T-helper 22 cell (primary cell): Measurements from ENCODE around the gene MAGEA8.
"Not testable (repeated sequence)": the region's sequence is repeated elsewhere in the genome, so short reads cannot be mapped to it uniquely, and the experiment has no call there.

Source experiments
- DNase-seq: peaks from one replicate; pipeline ENCODE4 v3.0.0-alpha.2; 2020; ENCODE audit warnings: low read depth

Gene MAGEA8

GRCh38 chrX:149903889-149904748 lies 23.1 kb downstream of the MAGEA8 start:
- DNase-seq, result no peak

- DNase-seq, result no peak
Measured at GRCh38 chrX:149908308-149908707, 27.3 kb downstream of the MAGEA8 start.

- DNase-seq, result no peak
Measured at GRCh38 chrX:149908727-149909126, 27.7 kb downstream of the MAGEA8 start.

- DNase-seq, result no peak
Measured at GRCh38 chrX:149909324-149910177, 28.6 kb downstream of the MAGEA8 start.

- DNase-seq, result no peak
Measured at GRCh38 chrX:149910178-149910695, 29.3 kb downstream of the MAGEA8 start.

GRCh38 chrX:149916745-149917392 lies 35.9 kb downstream of the MAGEA8 start:
- DNase-seq, result no peak

- DNase-seq, result not testable (repeated sequence)
Measured at GRCh38 chrX:149923836-149924235, 42.9 kb downstream of the MAGEA8 start.

- not testable (repeated sequence) for DNase-seq
Measured at GRCh38 chrX:149924434-149924833, 43.5 kb downstream of the MAGEA8 start.

GRCh38 chrX:149927245-149927963 lies 46.4 kb downstream of the MAGEA8 start:
- not testable (repeated sequence) for DNase-seq

- DNase-seq, result not testable (repeated sequence)
Measured at GRCh38 chrX:149927964-149928258, 46.9 kb downstream of the MAGEA8 start.

- not testable (repeated sequence) for DNase-seq
Measured at GRCh38 chrX:149928635-149929034, 47.7 kb downstream of the MAGEA8 start.

- DNase-seq, result not testable (repeated sequence)
Measured at GRCh38 chrX:149929400-149929799, 48.4 kb downstream of the MAGEA8 start, which contains the start of gene HSFX4. Gene HSFX4 (plus strand): TSS chrX:149929573. CDS start chrX:149929645, 72 bp downstream.

GRCh38 chrX:149931355-149931754 lies 50.4 kb downstream of the MAGEA8 start:
- DNase-seq, result not testable (repeated sequence)

- DNase-seq, result not testable (repeated sequence)
Measured at GRCh38 chrX:149932150-149932549, 51.2 kb downstream of the MAGEA8 start.

- not testable (repeated sequence) for DNase-seq
Measured at GRCh38 chrX:149932970-149933369, 52.0 kb downstream of the MAGEA8 start.

- not testable (repeated sequence) for DNase-seq
Measured at GRCh38 chrX:149933547-149933946, 52.6 kb downstream of the MAGEA8 start.
